ENCODE measurements around the gene UBL5.

- TF ChIP-seq PAX5 (IDR thresholded peaks at IDR 0.05; ENCODE audit: insufficient read depth, low read length, severe bottlenecking) (no peak), POLR2A (IDR thresholded peaks at IDR 0.05; ENCODE audit: low read depth, low read length) (no peak), TAF1 (IDR thresholded peaks at IDR 0.05; ENCODE audit: low read depth, low read length) (no peak), POLR2AphosphoS5 (IDR thresholded peaks at IDR 0.05; ENCODE audit: low read depth, low read length) (peak; percentile 55; the same call in 1 of the 2 replicates), SPI1 (IDR thresholded peaks at IDR 0.05; ENCODE audit: low read depth, low read length) (no peak)
Measured at GRCh38 chr19:9785367-9786331, 42.1 kb upstream of the UBL5 start.

Measured in GM12891 (cell line).